Astrocyte (in vitro differentiated cells and primary cell): ENCODE results near the gene FAM110C. TPM values are rescaled to one million over a fixed set of nuclear protein-coding genes. Genes with fewer than 3 reads are reported as not detected.
"Not testable (repeated sequence)": the region's sequence is repeated elsewhere in the genome, so short reads cannot be mapped to it uniquely, and the experiment has no call there.

ENCODE experiments used
- DNase-seq: peaks from one replicate; pipeline ENCODE4 v3.0.0-alpha.2; 2010; ENCODE audit warnings: low read depth
- FAIRE-seq: peaks from 2 replicates; lab custom pipeline; 2011; peaks lifted over from hg19 to GRCh38; lab: Jason Lieb, UNC
- H2AFZ ChIP-seq: 2 replicates; pipeline ENCODE4 v1.6.0; 2012; ENCODE audit warnings: low read depth, low read length, inconsistent platforms
- H3K27ac ChIP-seq: 2 replicates; pipeline ENCODE4 v1.5.1; 2011; ENCODE audit warnings: low read depth, low read length, inconsistent platforms
- H3K27me3 ChIP-seq: 2 replicates; pipeline ENCODE4 v1.6.0; 2011; ENCODE audit warnings: low read length, inconsistent platforms; ENCODE audit not compliant: insufficient read depth
- H3K36me3 ChIP-seq: 2 replicates; pipeline ENCODE4 v1.5.1; 2011; ENCODE audit warnings: low read length, inconsistent platforms; ENCODE audit not compliant: insufficient read depth
- H3K4me1 ChIP-seq: 2 replicates; pipeline ENCODE4 v1.5.1; 2011; ENCODE audit warnings: low read length, inconsistent platforms; ENCODE audit not compliant: insufficient read depth
- H3K4me2 ChIP-seq: 2 replicates; pipeline ENCODE4 v1.6.0; 2012; ENCODE audit warnings: low read length, inconsistent platforms
- H3K4me3 ChIP-seq: 2 replicates; pipeline ENCODE4 v1.5.1; 2011; ENCODE audit warnings: low read depth, mild to moderate bottlenecking, low read length, inconsistent platforms; ENCODE audit not compliant: insufficient read depth
- H3K79me2 ChIP-seq: 2 replicates; pipeline ENCODE4 v1.6.0; 2012; ENCODE audit warnings: mild to moderate bottlenecking, low read length, inconsistent platforms; ENCODE audit not compliant: insufficient read depth
- H3K9ac ChIP-seq: 2 replicates; pipeline ENCODE4 v1.6.0; 2012; ENCODE audit warnings: mild to moderate bottlenecking, low read length, inconsistent platforms
- H3K9me3 ChIP-seq: 2 replicates; pipeline ENCODE4 v1.5.1; 2012; ENCODE audit warnings: low read depth, mild to moderate bottlenecking, low read length, inconsistent platforms; ENCODE audit not compliant: insufficient read depth
- H4K20me1 ChIP-seq: 2 replicates; pipeline ENCODE4 v1.6.0; 2012; ENCODE audit warnings: low read length, inconsistent platforms; ENCODE audit not compliant: insufficient read depth
- H3K27ac Mint-ChIP-seq: one replicate; pipeline ENCODE4 v1.8.0; 2021; ENCODE audit warnings: mild to moderate bottlenecking, mixed read lengths; ENCODE audit not compliant: unreplicated experiment
- H3K27me3 Mint-ChIP-seq: one replicate; pipeline ENCODE4 v1.8.0; 2021; ENCODE audit warnings: low read depth, mixed read lengths; ENCODE audit not compliant: unreplicated experiment
- H3K36me3 Mint-ChIP-seq: one replicate; pipeline ENCODE4 v1.8.0; 2021; ENCODE audit warnings: low read depth, mixed read lengths; ENCODE audit not compliant: unreplicated experiment
- H3K4me1 Mint-ChIP-seq: one replicate; pipeline ENCODE4 v1.8.0; 2021; ENCODE audit warnings: low read depth, mixed read lengths; ENCODE audit not compliant: unreplicated experiment
- H3K4me3 Mint-ChIP-seq: one replicate; pipeline ENCODE4 v1.8.0; 2021; ENCODE audit warnings: mild to moderate bottlenecking, moderate library complexity, mixed read lengths; ENCODE audit not compliant: unreplicated experiment
- H3K9me3 Mint-ChIP-seq: one replicate; pipeline ENCODE4 v1.8.0; 2021; ENCODE audit warnings: mild to moderate bottlenecking, mixed read lengths; ENCODE audit not compliant: unreplicated experiment
- EZH2 ChIP-seq: IDR thresholded peaks from 2 replicates; pipeline ENCODE4 v1.6.1; 2012; ENCODE audit warnings: mild to moderate bottlenecking, low read length, inconsistent platforms; ENCODE audit not compliant: insufficient read depth
- total RNA-seq: library from RNA; stranded (reverse); gene quantifications from 2 replicates; pipeline ENCODE4 v1.2.1, GENCODE V29; 2021
- TF ChIP-seq, protein P1 (sequence below): IDR thresholded peaks from 2 replicates; pipeline ENCODE4 v1.5.1; 2011; ENCODE audit warnings: low read depth, mild to moderate bottlenecking, inconsistent platforms, low read length, moderate library complexity; ENCODE audit not compliant: insufficient read depth

Gene FAM110C
- total RNA-seq, 1 donor from 2014 or later, result 1.4 TPM

DNA sequence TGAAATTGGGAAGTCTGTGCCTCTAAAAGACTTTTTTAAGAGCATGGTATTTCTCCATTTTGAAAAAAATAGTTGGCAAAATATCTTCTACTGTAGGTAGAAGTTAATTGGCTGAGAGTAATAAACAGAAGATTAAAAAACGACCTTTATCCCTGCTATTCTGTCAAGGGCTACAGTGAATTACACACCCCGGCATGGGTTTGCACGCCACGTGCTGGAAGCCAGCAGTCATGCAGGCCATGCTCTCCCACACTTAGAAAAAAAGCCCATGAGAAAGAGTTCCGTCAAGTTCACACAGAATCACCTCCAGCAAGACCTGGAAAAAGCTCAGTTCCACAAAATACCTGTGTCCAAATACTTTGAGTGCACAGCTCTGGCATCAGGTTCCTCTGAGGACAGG is 26.8 kb downstream of the FAM110C start:
- Mint-ChIP-seq H3K36me3 (no peaks in the 10 kb centered on the region), H3K9me3 (no peaks in the 10 kb centered on the region), H3K27me3 (peaks cover 4% of the 10 kb centered on the region), H3K4me1 (peaks cover 16% of the 10 kb centered on the region), H3K27ac (no peak overlapping the region), H3K4me3 (no peak overlapping the region)
- Histone ChIP-seq H3K79me2 (no peaks in the 10 kb centered on the region), H3K9me3 (no peaks in the 10 kb centered on the region), H3K9ac (no peak overlapping the region), H3K4me2 (no peak overlapping the region), H4K20me1 (no peaks in the 10 kb centered on the region), H3K4me1 (no peaks in the 10 kb centered on the region), H2AFZ (no peak overlapping the region), H3K36me3 (no peaks in the 10 kb centered on the region), H3K27me3 (no peaks in the 10 kb centered on the region), H3K27ac (no peak overlapping the region), H3K4me3 (no peak overlapping the region)
- DNase-seq (no peak), FAIRE-seq (no peak)
- TF ChIP-seq, protein P1, sequence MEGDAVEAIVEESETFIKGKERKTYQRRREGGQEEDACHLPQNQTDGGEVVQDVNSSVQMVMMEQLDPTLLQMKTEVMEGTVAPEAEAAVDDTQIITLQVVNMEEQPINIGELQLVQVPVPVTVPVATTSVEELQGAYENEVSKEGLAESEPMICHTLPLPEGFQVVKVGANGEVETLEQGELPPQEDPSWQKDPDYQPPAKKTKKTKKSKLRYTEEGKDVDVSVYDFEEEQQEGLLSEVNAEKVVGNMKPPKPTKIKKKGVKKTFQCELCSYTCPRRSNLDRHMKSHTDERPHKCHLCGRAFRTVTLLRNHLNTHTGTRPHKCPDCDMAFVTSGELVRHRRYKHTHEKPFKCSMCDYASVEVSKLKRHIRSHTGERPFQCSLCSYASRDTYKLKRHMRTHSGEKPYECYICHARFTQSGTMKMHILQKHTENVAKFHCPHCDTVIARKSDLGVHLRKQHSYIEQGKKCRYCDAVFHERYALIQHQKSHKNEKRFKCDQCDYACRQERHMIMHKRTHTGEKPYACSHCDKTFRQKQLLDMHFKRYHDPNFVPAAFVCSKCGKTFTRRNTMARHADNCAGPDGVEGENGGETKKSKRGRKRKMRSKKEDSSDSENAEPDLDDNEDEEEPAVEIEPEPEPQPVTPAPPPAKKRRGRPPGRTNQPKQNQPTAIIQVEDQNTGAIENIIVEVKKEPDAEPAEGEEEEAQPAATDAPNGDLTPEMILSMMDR, result no peak

DNA sequence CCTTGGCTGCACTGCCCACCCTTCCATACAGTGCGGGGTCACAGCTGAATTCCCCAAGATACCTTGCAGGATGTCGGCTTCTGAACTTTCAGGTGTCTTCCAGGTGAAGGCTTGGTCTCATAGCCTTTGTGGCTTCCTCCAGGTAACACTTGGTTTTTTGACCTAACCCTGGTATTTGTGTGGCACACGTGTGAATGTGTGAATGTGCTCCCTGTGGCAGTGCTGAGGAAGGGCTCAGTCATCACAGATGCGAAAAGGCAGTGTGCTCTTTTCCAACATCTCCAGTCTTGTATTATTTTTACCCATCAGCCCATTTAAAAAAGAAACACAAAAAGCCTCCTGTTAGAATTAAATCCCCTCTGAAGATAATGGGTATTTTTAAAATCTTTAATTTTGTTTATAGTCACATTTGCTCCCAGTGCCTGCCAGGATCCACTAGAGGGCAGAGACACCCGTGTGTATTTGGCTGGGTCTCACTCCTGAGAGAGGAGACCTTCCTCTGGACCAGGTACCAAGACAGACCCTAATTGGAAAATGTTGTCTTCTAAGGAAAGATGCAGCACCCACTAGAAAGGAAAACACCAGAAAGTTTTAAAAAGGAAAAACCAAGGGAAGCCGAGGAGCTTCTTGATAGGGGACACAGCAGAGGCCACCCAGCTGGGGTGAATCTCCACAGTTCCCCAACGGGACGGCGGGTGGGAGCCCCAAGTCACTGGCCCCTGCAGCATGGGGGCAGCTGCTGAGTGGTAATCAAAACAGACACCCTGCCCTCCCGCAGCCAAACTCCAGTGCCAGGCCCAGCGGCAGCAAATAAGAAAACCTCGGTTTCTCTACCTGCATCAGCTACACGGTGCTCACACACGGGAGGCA is 27.7 kb downstream of the FAM110C start:
- H3K27me3 ChIP-seq, result no peaks in the 10 kb centered on the region
- no peak overlapping the region for H2AFZ ChIP-seq
- H3K9ac ChIP-seq, result no peak overlapping the region
- no peaks in the 10 kb centered on the region for H3K36me3 Mint-ChIP-seq
- H3K27ac Mint-ChIP-seq, result no peak overlapping the region
- no peak for TF ChIP-seq EZH2
- TF ChIP-seq, protein P1, result peak; percentile 33
- H3K9me3 Mint-ChIP-seq, result no peaks in the 10 kb centered on the region
- no peaks in the 10 kb centered on the region for H4K20me1 ChIP-seq
- H3K4me1 Mint-ChIP-seq, result peaks cover 16% of the 10 kb centered on the region
- H3K79me2 ChIP-seq, result no peaks in the 10 kb centered on the region
- no peaks in the 10 kb centered on the region for H3K9me3 ChIP-seq
- H3K4me3 ChIP-seq, result no peak overlapping the region
- no peak for FAIRE-seq
- H3K4me2 ChIP-seq, result no peak overlapping the region
- H3K4me1 ChIP-seq, result no peaks in the 10 kb centered on the region
- peaks cover 4% of the 10 kb centered on the region for H3K27me3 Mint-ChIP-seq
- DNase-seq, result no peak
- no peak overlapping the region for H3K4me3 Mint-ChIP-seq
- no peak overlapping the region for H3K27ac ChIP-seq
- H3K36me3 ChIP-seq, result no peaks in the 10 kb centered on the region

DNA sequence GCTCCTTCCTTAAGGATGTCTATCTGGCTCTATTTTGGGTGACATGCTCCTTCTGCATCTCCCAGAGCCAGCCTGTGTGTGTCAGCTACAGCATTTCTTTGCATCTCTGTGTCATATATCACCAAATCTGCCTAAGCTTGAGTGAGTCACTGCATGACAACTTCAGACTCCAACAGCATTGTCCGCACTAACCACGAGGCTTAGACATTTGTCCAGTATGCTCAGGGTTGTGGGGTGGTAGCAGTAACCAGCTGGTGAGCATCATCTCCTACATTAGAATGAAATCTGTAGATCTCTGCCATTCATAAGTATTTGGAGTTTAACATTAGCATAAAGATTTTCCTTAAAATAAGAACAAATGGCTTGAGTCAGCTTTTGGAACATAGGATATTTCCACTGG is 30.4 kb downstream of the FAM110C start:
- not testable (repeated sequence) for H3K4me3 ChIP-seq, H2AFZ ChIP-seq, H3K9ac ChIP-seq, H3K36me3 ChIP-seq, DNase-seq, H3K4me1 ChIP-seq, H3K27me3 Mint-ChIP-seq, H3K4me2 ChIP-seq, H3K79me2 ChIP-seq, H3K4me3 Mint-ChIP-seq, FAIRE-seq, H4K20me1 ChIP-seq, H3K9me3 Mint-ChIP-seq, H3K27me3 ChIP-seq, H3K27ac ChIP-seq, H3K36me3 Mint-ChIP-seq, H3K9me3 ChIP-seq
- Mint-ChIP-seq H3K27ac (peak overlapping the region; percentile 56), H3K4me1 (peaks cover 16% of the 10 kb centered on the region)
